NK-92 (cell line): ENCODE results near the gene PIK3R1.

Experiments used
- DNase-seq: peaks from one replicate; lab custom pipeline; 2025; ENCODE audit not compliant: unreplicated experiment; lab: John Stamatoyannopoulos, UW

The PIK3R1 gene

DNA sequence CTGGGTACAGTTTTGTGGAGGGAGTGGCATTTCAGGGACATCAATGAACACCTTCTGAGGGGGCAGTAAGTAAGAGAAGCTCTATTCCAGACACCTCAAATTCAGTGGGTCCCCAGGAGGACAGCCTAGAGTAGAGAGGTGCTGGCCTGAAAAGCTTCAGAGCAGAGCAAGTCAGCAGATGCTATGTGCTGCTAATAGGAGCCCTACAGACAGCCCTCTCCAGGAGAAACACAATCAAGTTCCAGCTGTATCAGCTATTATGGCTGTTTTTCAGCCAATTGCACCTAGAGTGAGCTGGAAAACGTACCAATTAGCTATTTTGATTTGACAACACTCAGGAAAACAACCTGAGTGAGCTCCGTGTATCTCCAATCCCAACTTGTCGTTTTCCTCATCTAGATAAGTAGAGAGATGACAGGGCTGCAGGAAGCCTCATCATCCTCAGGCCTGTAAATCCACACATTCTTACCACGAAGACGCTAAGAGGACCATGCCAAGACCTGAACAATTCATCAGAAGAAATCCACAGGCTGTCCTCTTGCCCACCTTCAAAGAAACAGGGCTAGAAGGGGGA, 104.9 kb downstream of the PIK3R1 start:
- DNase-seq: no peak

DNA sequence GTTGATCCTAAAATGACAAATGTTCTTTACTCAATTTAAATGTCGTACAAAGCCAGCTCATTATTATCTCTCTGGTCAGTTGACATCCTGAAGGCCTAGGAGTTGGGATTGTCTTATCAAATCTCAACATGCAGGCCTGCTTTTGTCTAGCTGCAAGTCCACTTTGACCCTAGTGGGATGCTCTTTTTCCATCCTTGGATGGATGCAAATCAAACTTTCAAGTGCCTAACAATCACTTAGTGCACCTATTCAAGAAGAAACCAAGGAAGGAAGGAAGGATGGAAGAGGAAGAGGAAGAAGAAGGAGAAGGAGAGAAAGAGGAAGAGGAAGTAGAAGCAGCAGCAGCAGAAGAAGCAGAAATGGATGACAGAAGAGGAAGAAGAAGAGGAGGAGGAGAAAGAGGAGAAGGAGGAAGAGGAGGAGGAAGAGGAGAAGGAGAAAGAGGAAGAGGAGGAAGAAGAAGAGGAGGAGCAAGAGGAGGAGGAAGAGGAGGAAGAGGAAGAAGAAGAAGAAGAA, 109.6 kb downstream of the PIK3R1 start:
- no peak for DNase-seq

DNA sequence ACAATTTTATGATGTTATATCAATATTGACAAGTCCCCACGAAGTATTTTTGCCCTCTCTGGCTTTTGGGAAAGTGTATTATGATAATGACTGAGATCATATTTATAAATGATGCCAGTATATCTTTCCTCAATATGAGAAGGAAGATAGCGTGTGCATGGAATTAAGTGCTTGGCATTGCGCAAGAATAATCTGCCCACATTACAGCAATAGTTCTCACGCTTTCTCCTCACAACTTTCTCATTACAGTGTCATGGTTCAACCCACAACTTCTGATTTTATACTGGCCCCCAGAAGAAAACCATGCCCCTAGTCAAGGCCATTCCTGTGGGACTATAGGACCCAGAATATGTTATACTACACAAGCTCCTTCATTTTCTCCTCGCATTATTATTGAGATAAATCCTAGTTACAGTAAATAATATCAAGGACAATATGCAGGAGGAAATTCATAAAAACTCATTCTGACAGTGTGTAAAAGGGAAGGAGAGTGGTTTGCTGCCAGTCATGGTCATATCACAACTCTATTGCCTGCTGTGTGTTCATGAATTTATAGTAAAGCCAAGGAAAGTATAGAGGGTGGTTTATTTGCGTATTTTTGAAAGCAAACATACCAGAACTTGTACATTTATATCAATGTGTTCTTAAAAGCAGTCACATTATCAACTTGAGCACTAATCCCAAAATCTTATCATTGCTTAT, 114.1 kb downstream of the PIK3R1 start:
- no peak for DNase-seq

DNA sequence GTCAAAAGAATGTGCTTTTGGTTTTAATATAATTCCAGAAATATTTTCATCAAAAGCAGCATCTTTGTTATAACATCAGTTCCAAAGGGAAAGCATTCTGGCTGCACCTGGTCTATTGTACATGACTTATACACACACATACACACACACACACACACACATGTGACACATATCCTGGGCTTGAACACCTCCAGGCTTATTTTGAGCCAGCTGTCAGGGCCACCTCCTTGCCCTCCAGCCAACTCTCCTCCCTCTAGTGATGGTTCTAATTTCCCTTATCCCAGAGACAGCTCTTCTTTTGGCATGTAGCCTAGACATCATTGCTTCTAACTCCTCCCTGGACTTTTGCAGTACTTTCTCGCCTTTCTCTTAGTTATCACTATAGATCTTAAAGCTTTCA, 115.0 kb downstream of the PIK3R1 start:
- no peak for DNase-seq

DNA sequence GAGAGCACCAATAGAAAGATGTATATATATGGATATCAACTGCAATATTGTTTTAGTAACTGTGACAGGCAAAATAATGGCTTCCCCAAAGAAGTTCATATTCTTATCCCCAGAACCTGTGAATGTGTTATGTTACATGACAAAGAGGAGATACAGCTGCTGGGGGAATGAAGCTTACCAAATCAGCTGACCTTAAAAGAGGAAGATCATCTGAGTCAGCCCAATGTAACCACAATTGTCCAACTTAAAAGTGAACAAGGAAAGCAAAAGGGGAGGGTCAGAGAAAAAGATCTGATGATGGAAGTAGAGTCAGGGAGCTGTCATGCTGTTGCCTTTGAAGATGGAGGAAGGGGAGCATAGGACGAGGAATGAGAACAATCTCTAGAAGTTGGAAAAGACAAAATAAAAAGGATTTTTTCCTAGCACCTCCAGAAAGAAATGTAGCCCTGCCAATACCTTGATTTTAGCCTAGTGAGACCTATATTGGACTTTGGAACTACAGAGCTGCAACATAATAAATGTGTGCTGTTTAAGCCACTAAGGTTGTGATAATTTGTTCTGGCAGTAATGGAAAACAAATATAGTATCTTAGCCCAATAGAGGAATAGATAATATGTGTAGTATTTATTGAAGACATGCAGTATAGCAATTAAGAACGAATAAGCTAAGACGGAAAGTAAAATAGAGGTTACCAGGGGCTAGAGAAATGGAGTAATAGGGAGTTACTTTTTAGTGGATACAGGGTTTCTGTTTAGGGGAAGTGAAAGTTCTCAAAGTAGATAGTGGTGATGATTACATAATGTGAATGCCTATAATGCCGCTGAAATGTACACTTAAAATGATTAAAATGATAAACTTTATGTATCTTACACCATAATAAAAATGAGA, 115.9 kb downstream of the PIK3R1 start:
- no peak for DNase-seq

DNA sequence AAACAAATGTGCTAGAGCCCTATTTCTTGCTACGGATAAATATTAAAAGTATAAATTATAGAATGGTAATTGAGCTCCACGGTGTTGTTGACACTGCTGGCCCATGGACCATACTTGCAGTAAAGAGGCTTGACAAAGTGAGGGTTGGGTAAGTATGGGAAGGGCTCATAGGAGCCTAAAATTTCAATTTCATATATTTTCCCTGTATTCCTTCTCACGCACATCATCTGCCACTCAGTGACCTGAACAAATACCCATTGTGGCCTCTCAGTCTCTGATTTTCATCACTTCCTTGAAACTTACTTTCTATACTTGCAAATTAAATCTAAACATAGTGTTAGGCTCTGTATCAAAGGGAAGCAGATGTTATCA, 116.5 kb downstream of the PIK3R1 start:
- no peak for DNase-seq

DNA sequence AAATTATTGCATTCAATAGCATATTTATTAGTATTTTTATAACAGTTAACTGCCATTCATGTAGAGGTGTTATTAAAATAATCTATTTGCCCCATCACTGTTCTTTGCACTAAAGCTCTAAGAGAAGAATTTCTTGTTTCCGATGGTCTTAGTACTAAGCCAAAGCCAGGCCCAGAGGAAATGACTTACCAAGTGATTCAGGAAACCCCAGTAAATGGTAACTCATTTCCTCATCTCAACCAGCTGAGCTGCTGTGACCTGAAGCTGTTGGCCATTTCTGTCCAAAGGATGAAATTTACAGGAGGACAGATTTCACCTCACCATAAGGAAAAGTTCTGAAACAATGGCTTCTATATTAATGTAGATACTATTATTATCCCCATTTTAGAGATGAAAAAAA, 117.0 kb downstream of the PIK3R1 start:
- no peak for DNase-seq

DNA sequence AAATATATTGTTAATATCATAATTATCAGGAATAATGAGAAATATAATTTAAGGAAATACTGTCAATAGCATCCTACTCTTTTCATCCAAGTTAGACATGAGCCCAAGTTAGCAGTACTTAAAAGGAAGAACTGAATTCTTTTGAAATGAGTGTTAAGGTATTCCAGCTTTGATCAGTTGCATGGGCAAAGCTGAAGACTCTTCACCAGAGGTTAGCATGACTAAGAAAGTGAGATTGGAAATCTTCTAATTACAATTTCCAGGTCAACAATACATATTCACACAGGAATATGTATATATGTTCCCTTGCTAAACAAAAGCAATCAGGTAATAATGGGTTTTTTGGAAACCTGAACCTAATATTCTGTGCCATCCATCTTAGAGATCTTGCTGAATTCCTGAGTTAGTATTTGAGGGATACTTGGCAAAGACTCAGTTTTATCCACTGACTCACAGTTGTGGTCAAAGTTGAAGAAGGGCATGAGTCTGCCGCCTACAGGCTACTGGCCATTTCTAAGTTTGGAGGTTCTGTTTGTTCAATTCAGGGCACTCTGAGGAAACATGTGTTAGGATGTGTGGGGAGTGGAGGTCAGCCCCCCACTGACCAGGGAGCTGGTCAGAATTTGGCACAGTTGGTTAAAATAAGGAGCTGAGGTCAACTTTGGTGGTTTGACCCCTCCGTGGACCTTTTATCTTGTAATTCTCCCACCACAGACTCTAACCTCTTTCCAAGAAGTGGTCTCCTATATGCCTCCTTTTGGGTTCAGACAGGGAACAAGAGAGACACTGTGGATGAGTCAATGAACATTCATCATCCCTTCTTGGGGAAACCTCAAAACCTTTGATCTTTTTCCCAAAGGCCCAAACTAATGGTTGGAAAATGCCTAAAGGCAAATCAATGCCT, 118.3 kb downstream of the PIK3R1 start:
- DNase-seq: no peak

DNA sequence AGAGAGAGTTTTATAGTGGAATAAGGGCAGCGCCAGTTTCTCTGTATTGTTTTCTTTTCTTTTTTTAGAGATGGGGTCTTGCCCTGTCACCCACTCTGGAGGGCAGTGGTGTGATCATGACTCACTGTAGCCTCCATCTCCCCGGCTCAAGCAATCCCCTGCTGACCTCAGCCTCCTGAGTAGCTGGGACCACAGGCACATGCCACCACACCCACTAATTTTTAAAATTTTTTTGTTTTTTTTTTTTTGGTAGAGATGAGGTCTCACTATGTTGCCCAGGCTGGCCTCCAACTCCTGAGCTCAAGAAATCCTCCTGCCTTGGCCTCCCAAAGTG, 119.0 kb downstream of the PIK3R1 start:
- no peak for DNase-seq

DNA sequence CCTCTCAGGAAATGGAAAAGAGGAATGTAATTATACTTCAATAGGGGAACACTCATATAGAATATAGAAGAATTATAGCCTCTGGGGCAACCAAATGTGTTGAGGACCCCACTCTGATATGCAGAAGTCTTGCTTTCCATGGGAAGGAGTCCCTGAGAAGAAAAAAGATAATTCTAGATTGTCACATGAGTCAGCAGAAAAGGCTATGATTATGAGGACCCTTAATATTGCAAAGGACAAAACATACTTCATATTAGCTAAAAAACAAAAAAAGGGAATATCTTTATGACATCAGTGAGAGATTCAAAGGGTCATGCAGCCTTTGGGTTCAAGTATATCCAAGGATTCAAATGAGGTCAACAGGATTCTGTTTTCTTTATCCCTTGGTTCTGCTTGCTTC, 119.5 kb downstream of the PIK3R1 start:
- DNase-seq: no peak

DNA sequence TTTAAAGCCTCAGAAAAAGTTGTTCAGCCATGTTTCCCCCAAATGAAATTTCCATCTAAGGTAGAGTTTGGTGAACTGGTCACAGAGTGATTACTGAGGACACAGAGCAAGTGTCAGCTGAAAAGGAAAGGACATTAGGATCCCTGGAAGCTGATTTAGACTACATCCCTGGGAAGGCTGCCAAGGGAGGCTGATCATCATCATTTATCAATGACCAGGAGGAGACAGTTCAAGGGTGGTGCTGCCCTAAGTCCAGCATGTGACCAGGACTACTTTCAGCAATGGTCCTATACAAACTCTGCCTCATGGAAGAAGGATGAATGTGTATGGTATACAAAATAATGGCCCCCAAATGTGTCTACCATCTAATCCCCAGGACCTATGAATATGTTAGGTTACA, 120.6 kb downstream of the PIK3R1 start:
- no peak for DNase-seq

DNA sequence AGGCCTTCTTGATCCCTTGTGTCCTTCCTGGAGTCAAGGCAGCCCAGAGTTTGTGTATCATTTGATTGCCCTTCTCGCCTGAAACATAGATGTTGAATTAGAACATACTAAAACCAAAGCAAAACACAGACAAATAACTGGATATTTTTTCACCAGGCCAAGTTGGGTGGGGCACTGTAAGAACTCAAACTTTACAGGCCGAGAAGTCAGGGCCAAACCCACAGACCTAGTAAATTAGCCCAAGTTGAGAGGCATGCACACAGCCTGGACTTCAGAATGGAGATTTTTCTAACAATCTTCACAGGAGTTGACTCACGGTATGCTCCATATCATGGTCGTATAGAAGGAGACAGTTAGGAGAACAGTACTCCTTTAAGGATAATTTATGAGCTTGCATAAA, 121.7 kb downstream of the PIK3R1 start:
- DNase-seq: no peak

DNA sequence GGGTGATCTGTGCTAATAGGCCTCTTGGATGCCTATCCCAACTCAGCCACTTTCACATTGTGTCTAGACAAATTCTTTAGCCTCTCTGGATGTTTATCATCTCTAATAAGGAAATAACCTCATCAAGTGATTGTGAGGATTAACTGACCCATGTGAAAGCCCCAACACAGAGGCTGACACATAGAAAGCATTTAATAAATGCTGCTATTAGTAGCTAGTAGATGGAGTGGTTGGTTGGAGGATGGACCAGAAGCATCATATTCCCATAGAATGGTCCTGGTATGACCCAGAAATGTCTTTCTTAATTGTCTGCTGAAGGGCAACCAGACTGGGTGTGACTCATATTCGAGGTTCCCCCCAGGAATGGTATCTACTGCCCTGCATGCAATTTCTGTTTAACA, 124.4 kb downstream of the PIK3R1 start:
- DNase-seq: no peak

DNA sequence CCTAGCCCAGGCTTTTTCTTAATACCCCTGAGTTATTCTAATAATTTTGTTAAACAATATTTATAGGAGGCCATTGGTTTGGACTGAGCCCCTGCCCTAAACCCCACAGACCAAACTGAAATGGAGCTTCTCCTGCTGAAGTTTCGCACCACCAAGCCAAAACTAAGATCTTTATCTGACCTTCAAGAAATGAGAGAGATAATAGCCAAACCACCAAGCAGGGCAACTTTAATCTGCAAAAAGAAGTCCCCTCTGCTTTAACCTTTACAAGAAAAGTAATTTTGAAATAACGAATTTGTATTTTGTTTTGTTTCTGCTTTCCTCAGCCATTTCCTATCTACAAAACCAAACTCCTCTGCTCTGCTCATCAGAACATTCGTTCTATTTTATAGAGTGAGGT, 125.5 kb downstream of the PIK3R1 start:
- DNase-seq: no peak

DNA sequence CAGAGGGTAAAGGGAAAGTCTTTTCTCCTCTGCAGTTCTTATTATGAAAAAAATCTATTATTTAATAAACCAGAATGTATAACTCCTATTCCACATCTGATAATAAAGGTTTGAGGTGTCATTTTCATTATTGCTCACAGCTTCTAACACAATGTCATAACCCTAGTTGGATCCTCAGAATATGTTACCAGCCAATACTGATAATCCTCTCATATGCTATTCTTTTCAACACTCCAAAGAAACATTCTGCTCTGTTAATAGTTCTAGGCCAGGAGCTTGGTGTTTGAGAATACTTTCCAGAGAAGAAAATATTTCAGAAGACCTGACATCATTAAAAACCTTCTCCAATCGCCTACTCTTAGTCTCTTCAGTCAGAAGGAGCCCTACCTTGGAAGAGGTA, 127.1 kb downstream of the PIK3R1 start:
- no peak for DNase-seq

DNA sequence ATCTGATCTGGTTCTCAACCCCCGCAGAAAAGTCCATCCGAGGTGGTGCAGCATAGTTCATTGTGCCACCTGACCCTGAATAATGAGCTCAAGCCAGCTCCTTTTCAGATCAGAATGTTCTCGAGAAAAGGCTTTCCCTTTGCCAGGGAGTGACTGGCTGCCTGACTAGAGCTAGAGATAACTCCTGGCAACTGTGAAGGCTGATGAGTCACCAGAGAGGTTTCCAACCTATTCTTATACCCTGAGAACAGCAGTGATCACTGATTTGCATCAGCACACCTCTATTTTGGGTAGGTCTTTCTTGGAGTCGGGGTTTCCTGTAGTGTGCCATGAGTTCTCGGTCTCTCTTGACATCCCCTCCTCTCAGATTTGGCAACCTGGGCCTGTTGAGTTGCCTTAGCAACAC, 127.9 kb downstream of the PIK3R1 start:
- no peak for DNase-seq

DNA sequence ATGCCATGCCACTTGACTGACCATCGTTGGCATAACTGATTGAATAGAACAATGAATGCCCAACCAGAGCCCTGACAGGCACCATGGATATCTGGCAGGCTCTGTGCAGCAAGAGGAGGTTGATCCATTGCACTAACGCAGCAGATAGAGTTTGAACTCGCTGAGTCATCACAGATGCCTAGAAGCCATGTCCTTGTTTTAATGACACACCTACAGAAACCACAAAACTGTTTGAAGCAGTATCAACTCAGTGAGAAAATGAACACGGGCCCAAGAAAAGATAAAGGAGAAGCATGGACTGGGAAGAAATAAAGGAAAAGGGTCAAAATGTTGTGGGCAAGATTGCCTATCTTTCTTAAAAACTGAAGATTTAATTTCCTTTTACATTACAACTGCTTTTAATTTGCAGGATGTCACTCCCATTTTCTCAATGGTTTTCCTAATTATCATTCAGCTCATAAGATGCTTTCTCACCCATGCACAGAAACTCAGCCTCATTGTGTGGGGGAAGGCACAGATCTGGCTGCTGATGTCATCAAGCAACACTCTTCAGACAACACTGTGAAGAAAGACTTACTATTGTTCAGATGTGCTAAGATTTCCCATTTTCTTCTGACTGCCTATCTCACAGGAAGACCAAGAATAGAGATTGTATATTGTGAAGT, 129.0 kb downstream of the PIK3R1 start:
- no peak for DNase-seq

DNA sequence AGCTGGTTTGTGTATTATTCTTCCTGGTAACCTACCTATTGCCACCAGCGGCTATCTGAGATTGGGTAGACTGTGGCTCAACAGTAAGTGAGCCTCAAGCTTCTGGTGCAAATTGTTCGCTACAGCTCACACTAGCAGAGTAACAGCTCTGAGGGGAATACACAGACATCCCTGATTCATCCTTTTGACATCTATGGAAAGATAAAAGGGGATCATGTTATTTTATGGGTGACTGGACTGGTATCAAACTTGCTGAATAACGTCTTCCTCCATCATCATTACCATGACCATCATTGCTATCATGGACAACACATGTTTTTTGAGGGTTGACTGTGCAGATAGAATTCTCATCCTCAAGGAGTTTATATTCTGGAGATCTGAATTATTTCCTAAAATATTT, 129.6 kb downstream of the PIK3R1 start:
- DNase-seq: no peak

DNA sequence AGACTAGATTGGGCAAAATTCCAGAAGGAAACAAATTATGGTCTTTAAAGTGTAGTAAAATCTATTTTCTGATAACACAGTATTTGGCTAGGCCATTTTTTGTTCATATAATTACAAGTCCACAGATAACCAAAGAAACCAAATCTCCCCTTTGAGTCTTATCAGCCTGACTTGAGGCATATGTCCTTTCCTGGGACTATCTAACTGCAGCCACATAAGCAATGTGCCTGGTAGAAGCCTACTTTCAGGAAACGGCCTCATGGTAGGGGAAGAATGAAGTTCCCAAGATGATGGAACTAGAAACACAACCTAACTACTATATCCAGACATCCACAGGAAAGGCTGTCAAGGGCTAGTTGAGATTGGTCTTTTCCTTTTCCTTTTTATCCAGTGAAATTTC, 130.0 kb downstream of the PIK3R1 start:
- no peak for DNase-seq

DNA sequence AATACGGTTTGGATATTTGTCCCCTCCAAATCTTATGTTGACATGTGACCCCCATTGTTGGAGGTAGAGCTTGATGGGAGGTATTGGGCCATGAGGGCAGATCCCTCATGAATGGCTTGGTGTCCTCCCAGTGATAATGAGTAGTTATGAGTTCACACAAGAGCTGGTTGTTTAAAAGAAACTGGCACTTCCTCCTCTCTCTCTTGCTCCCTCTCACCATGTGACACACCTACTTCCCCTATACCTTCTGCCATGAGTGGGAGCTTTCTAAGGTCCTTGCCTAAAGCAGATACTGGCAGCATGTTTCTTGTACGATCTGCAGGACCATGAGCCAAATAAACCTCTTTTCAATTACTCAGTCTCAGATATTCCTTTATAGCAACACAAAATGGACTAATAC, 132.0 kb downstream of the PIK3R1 start:
- DNase-seq: no peak
